ENCODE results near the gene VANGL1.
"Not testable (repeated sequence)": the region's sequence is repeated elsewhere in the genome, so short reads cannot be mapped to it uniquely, and the experiment has no call there.

Gene VANGL1
- total RNA-seq = 6.1 to 8.3 reads per million in 2 experiments

DNA sequence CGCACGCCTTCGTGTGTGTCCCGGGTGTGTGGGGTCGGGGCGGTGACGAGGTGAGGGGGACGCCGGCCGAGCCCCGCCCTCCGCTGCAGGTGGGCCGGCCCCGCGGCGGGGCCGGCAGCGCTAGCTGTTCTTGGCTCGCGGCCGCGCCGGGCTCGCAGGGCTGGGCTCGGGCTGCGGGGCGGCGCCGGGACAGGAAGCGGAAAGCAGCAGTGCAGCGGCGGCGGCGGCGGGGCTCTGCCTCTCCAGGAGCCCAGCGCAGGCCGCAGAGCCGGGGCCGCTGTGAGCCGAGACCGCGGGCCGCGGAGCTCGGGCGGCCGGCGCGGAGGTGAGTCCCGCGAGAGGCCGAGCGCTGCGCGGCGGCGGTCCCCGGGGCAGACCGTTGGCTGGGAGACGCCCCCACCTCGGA lies at the start of gene VANGL1:
Gene VANGL1 (plus strand): TSS at position 209 of the 406 bp plus-strand sequence. CDS start 9,444 bp downstream, outside the sequence.
- DNase-seq (ENCODE audit: low read depth) = no peak

DNA sequence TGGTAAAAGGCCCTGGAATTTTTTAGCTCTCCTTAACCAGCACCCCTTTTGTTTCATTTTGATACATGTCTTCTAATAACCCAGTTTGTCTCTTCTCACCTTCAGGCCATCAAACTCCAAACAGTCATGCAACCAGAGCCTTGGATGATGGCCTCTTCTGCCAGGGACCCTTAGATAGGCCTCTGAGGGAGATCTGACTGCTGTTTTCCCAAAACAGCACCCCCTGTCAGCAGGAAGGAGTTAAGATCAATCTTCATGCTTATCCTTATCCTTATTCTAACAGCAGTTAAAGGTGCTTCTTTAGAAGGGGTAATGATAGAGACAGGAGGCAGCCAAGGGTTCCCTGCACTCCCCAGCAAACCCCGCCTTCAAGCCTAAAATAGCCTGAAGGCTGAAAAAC lies 49.5 kb upstream of the VANGL1 start:
- no peak for DNase-seq (ENCODE audit: low read depth)

DNA sequence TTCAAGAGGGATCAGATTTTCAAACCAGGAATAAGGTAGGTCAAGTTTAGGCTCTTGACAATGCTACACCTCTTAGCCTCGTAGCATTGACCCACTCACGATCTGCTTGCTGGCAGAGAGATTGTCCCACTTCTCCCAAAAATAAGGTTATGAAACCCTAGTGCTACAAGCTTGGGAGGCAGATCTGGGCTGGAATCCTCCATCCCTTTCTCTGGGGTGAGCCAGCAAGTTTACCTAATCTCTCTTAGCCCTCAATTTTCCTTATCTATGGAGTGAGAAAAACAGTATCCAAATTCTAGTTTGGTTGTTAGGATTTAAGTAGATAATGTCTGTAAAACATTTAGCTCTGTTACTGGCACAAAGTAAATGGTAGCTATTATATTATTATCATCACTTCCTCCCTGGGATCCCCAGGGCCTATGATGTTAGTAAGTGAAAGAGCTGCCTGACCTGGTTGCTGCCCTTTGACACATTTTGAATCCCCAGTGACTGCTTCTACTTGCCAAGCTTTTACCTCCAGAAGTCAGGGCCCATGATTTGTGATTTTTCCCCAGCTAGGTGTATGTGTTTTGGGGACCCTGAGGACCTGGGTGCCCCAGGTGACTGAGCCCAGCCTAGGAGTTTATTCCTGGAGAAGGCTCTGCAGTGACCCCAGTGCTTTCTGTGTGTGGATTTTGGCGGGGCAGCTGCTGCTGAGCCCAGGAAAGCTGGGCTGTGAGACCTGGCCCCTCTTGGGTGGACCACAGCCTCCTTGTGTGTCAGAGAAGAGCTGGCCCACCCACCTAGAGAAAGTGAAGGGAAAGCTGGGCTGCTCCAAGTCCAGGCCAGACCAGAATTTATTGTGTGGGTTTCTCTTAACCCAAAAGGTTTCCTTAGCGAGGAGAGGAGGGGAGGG lies 48.2 kb upstream of the VANGL1 start:
- no peak for DNase-seq (ENCODE audit: low read depth)

DNA sequence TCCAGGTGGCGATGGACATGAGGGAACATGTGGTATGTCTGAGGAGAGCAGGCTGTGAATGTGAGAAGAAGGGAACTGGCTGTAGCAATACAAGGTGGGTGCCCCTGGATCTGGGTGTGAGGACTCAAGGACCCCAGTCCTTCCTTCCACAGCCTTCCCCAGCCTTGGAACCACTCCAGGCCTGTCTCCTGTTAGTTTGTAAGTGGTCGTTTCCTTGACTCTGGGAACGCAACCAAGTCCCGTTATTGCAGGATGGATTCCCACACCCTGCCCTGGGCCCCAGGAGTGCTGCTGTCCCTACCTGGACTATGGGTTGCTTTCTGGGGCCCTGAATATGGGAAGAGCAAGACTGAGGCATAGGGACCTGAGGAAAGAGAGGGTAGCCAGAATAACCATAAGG lies 47.2 kb upstream of the VANGL1 start:
- DNase-seq (ENCODE audit: low read depth) = no peak

DNA sequence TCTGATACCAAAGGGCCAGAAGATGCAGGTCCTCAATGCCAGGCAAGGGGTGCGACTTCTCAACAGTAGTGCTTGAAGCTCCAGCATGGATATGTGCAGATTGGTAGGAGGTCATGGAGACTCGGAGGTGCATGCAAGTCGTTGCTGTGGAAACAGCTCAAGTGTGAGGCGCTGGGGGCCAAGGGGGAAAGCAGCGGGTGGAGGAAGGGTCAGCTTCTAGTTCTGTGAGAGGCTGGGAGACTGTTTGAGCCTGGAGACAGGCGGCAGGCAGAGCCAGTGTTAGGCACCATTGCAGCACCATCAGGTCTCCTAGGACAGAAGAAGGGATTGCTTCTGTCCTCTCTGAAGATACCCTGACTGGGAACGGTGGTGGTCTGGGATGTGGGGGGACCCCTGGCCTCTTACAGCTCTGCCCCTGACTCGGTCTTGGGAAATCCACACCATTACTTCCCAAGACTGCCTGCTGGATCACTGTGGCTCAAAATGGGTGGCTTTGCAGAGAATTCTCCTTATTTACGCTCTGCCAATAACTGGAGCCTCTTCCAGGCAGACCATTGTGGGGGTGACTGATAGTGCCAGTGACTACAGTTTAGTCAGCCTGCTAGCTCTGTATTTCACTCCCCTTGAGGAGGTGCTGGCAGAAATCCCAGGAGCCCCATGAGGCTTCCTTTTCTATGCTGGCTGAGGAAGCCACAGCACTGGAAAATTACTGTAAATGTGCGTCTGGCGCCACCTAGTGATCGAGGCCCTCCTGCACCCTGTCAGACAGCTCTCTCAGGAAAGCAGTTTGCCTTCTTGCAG lies 46.3 kb upstream of the VANGL1 start:
- peak; percentile 43 for DNase-seq (ENCODE audit: low read depth)

DNA sequence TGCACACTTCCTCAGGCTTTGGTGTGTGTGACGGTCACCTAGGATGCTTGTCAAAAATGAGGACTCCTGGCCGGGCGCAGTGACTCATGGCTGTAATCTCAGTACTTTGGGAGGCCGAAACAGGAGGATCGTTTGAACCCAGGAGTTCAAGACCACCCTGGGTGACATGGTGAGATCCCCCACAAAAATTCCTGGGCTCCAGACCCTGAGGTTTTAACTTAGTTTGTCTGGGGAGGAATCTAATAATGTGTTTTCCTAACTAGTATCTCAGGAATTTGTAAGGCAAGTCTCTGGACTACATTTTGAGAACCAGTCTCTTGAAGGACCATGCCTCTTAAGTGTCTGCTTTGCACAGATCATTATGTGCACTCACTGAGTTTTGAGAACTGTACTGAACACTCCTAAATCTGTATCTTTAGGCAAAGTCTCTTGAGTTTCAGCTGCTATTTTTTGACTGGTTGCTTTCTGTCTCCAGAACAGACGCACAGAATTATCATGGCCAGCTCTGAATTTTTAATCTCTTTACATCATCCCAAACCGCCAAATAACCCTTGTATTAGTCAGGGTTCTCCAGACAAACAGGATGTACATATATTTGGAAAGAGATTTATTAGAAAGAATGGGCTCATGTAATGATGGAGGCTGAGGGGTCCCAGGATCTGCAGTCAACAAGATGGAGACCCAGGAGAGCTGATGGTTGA lies 45.5 kb upstream of the VANGL1 start:
- DNase-seq (ENCODE audit: low read depth) = no peak

DNA sequence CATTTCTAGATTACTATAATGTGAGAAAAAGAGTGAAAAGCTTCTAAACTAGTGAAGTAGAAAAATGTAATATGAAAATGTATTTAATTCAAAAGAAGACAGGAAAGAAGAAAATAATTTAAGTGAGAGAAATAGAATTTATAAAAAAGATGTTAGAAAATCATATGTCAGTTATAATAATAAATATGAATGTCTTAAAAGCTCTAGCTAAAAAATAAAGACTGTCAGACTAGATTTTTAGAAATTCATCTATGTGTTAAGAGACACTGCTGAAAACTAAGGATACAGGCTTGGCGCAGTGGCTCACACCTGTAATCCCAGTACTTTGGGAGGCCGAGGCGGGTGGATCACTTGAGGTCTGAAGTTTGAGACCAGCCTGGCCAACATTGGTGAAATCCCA lies 37.3 kb upstream of the VANGL1 start:
- DNase-seq (ENCODE audit: low read depth) = no peak

DNA sequence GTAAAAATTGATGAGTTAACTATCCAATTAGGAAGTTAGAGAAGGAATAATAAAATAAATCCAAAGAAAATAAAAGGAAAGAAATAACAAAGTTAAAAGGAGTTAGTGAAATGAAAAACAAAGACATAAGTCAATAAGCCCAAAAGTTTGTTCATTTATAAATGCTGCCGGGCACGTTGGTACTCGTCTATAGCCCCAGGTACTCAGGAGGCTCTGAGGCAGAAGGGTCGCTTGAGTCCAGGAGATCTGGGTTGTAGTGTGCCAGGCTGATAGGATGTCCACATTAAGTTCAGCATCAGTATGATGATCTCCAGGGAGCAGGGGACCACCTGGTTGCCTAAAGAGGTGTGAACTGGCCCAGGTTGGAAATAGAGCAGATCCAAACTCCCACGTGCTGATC lies 35.5 kb upstream of the VANGL1 start:
- no peak for DNase-seq (ENCODE audit: low read depth)

DNA sequence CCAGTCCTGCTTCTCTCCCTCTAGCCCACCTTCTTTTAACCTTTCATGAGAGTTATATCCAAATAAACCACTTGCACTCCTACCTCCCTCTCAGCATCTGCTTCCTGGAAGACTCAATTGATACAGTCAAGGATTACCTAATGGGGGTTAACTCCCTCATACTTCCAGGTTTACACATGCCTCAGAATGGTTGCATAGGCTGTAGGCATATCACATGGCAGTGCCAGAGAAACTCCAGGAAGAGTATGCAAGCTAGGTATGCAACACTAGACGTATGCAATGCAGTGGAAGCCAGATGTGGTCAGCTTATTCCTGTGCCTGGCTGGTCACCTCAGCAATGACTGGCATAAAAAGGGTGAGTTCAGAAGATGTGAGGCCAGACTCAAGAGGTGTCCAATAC lies 32.7 kb upstream of the VANGL1 start:
- no peak for DNase-seq (ENCODE audit: low read depth)

DNA sequence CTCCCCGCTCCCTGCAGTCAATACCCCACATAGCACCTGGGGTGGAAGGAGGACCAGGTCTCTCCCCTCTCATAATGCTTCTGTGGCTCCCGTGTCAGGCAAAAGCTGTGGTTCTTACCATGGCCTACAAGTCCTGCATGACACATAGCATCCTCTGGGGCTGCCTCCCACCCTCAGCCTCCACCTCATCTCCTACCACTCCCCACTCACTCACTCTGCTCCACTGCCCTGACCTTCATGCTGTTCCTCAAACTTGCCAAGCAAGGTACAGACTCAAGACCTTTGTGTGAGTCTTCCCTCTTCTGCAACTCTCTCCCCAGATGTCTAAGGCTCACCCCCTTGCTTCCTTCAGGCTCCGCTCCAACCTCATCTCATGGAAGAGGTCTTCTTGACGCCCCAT lies 28.0 kb upstream of the VANGL1 start:
- no peak for DNase-seq (ENCODE audit: low read depth)

DNA sequence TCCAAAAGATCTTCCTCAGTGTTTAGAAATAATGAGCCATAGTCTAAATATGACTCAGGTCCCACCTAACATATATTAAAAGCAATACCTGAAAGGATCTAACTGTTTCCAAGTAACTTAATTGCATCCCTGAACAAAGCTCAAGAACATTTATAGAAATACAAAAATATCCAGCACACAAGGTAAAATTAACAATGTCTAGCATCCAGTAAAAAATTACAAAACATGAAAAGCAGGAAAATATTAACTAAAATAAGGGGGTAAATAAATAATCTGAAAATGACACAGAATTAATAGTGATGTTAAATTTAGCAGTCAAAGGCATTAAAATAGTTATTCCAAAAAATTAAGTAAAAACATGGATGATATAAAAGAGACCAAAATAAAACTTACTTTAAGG lies 21.3 kb upstream of the VANGL1 start:
- DNase-seq (ENCODE audit: low read depth) = no peak

DNA sequence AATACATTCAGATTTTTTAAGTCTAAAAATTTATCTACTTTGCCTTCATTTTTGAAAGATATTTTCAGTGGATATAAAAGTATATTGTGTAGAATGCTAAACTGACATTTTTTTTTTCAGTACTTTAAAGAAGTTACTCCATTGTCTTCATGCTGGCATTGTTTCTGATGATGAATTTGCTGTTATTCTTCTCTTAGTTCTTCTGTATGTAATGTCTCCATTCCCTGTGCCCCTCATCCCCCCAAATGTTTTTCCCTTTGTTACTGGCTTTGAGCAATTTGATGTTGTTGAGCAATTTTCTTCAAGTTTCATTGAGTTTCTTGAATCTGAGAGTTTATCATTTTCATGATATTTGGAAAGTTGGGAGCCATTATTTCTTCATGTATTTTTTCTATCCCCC lies 20.8 kb upstream of the VANGL1 start:
- DNase-seq (ENCODE audit: low read depth) = no peak

DNA sequence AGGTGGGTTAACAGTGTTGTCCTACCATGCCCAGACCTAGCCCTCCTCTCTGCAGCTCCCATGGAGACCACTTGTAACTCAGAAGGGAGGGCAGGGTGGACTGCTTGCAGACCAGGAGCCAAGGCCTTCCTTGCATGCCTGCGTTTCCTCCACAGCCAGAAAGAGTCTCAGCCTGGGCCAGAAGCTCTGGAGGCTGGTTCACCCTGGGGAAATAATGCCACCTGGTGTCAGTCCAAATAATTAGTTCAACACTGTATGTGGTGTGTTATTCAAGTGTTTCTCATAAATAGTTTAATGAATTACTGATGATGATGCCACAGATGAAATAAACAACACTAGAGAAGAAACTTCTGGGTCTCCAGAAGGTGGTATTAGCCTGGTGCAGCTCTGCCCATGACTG lies 16.9 kb upstream of the VANGL1 start:
- DNase-seq (ENCODE audit: low read depth) = no peak

DNA sequence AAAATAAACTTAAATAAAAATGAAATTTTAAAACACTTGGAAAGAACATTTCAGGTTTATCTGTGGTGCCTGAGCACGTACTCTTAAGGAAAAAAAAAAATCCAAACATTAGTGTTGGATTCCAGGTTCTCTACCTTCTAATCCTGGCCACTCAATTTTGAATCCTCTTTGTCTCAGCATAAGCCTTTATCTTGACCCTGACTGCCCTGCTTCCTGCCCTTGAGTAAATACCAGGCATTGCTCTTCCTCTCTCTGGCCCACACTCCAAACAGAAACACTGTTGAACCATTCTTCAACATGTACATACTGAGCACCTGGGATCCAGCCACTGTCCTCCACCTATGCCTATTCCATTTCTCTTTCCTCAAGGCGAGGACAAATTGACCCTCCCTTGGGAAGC lies 11.4 kb upstream of the VANGL1 start:
- DNase-seq (ENCODE audit: low read depth) = no peak

DNA sequence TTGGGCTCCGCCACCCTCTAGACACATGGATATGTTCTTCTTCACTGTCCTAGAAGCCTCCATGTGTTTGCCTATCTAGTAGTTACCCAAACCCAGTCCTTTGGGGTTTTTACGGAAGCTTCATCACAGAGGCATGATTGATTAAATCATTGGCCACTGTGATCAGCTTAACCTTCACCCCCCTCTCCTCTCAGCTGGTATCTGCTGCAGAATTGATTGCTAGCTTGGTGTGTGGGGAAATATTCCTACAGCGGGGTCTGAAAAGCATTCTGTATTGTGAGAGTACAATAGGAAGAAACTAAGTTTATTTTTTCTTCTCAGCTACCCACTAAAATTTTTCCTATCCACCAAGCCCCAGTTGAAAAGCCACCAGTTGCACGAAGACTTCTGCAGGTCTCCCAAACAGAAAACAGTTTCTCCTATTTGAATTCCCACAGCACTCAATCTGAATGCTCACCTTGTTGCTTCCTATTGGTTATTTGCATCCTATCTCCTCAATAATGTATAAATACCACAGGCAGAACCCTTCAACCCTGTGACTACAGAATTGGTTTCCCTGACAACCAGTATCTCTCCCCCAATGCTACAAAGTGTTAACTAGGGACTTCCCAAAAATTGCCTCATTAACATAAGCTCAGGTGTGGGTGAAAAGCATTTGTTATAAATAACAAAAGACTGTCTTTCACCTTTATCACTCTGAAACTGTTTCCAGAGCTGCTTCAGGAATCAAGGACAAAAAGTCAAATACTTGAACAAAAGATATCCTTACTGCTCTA lies 9.3 kb upstream of the VANGL1 start:
- DNase-seq (ENCODE audit: low read depth) = no peak

DNA sequence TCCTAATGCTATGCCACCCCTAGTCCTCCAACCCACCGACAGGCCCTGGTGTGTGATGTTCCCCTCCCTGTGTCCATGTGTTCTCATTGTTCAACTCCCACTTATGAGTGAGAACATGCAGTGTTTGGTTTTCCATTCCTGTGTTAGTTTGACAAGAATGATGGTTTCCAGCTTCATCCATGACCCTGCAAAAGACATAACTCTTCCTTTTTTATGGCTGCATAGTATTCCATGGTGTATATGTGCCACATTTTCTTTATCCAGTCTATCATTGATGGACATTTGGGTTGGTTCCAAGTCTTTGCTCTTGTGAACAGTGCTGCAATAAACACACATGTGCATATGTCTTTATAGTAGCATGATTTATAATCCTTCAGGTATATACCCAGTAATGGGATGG lies 8.2 kb upstream of the VANGL1 start:
- DNase-seq (ENCODE audit: low read depth) = not testable (repeated sequence)

DNA sequence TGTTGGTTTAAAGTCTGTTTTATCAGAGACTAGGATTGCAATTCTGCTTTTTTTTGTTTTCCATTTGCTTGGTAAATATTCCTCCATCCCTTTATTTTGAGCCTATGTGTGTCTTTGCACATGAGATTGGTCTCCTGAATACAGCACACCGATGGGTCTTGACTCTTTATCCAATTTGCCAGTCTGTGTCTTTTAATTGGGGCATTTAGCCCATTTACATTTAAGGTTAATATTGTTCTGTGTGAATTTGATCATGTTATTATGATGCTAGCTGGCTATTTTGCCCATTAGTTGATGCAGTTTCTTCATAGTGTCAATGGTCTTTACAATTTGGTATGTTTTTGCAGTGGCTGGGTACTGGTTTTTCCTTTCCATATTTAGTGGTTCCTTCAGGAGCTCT lies 4.5 kb upstream of the VANGL1 start:
- not testable (repeated sequence) for DNase-seq (ENCODE audit: low read depth)

DNA sequence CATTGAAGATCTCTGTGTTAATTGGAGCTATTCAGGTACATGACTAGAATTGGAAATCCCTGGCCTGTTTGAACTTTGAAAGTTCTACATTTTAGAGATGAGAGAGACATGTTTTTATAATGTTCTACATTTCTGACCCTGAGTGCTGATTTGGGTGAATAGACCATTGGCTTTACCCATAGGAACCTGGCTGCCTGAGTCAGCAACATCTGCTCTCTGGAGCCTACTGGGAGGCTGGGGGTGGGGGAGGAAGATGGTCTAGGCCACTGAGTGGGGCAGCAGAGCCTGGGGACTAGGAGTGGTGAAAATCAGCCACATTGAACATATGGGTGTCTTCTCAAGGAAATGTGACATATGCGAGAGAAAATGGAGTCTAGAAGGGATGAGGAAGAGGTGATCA lies 1.4 kb upstream of the VANGL1 start:
- DNase-seq (ENCODE audit: low read depth) = no peak

DNA sequence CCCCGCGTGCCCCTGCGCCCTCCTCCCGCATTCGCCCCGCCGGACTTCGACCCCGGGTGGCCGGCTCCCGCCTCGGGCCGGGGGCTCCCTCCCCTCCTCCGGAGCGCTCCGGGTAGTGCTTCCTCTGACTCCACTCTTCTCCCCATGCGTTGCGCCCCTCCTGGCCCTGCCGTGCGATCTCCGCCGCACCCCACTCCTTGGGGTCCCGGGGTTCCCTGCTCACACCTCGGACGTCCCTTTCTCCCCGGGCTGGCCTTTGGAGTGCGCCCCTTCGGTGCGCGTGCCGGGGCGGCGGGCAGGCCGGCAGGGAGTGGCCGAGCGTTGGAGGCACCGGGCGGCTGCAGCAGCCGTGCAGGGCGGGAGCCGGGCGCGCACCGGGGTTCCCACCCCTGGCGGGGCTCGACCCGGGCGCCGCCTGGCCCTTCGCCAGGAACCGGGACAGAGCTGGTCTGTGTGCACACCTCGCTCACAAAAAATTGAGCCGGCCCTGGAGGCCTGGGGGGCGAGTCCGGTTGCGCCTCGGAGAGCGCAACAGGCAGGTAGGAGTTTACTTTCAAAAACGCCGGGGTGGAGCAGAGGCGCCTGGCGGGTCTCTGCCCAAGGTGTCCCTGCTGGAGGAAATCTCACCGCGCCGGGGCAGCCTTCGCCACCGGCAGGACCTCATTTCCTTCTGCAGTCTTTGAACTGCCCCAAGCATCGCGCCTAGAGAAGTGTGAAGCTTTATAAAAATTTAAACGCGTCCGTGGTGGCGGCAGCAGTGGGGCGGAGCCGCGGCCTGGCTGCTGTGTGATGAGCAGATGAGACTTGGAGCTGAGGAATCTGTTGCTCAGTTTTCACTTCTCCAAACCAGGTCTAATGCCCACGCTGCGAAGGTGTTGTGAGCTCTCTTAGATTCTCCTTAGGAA lies 650 bp downstream of the VANGL1 start:
- DNase-seq (ENCODE audit: low read depth) = no peak

DNA sequence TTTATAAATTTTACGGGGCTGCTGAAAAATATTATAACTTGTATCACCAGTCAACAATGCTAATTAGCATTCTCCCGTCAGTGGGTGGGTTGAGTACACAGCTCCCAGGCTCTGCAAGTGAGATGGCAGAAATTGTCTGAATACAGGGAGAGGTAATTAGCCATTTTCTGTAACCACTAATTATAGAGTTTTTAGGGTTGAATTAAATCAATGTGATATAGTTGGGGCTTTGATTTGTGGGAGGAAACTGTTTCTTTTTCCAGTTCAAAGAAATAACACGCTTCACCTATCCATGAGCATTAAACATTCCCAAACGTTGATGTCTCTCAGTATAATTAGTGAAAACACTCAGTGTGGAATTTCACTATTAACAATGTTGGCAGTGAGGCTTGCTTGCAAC lies 1.5 kb downstream of the VANGL1 start:
- DNase-seq (ENCODE audit: low read depth) = no peak

DNA sequence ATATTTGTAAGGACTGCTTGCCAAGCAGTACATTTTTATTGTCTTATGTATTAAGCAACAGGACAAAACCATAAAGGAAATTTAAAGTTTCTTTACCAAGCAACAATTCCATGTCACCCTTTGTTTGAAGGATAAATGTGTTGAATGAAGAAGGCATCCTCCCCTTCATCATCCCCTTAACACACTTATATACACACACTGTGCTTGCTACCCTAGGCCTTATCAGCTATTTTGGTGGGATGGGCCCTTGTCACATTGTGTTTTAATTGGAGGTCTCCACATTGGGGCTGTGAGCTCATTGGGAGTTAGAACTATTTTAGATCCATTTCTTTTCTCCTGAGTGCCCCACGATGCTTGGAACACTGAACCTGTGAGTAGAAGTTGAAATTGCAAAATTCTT lies 1.9 kb downstream of the VANGL1 start:
- no peak for DNase-seq (ENCODE audit: low read depth)
